Measurements from ENCODE around the gene PAX2.
"Not testable (repeated sequence)": the region's sequence is repeated elsewhere in the genome, so short reads cannot be mapped to it uniquely, and the experiment has no call there.

The PAX2 gene

GRCh38 chr10:100744987-100745881, at the start of gene PAX2:
TSS of gene PAX2 (plus strand) at chr10:100745582. CDS start at chr10:100746261, 679 bp downstream.
- H3K27ac ChIP-seq (ENCODE audit: low read length) = no peak within 1 kb of the TSS
- H3K36me3 ChIP-seq (ENCODE audit: control insufficient read depth, low read depth, low read length) = no peaks in the 10 kb centered on the region
- peaks cover 34% of the 10 kb centered on the region for H3K4me1 ChIP-seq (ENCODE audit: control insufficient read depth, low read depth, low read length)
- no peak within 1 kb of the TSS for H3K9ac ChIP-seq (ENCODE audit: low read length)
- peaks cover 100% of the 10 kb centered on the region for H3K27me3 ChIP-seq (ENCODE audit: control insufficient read depth, insufficient read depth, low read length)
- H3K9me3 ChIP-seq (ENCODE audit: control insufficient read depth, low read depth, low read length) = no peaks in the 10 kb centered on the region
- H3K4me3 ChIP-seq (ENCODE audit: low read length) = peak within 1 kb of the TSS; percentile 47

DNA sequence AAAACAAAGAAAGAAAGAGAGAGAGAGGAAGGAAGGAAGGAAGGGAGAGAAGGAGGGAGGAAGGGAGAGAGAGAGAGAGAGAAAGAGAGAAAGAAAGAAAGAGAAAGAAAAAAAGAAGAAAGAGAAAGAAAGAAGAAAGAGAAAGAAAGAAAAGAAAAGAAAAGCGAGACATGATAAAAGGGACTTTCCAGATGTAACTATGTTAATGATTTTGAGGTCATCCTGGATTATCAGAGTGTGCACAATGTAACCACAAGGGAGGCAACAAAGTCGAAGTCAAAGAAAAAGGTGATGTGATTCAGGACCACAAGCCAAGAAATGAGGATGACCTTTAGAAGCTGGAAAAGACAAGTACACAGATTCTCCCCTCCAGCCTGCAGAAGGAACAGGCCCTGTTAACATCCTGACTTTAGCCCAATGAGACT, 48.9 kb upstream of the PAX2 start:
- H3K9me3 ChIP-seq (ENCODE audit: control insufficient read depth, low read depth, low read length) = no peaks in the 10 kb centered on the region
- H3K4me1 ChIP-seq (ENCODE audit: control insufficient read depth, low read depth, low read length) = no peaks in the 10 kb centered on the region
- no peak overlapping the region for H3K9ac ChIP-seq (ENCODE audit: low read length)
- peaks cover 38% of the 10 kb centered on the region for H3K27me3 ChIP-seq (ENCODE audit: control insufficient read depth, insufficient read depth, low read length)
- no peak overlapping the region for H3K4me3 ChIP-seq (ENCODE audit: low read length)
- H3K27ac ChIP-seq (ENCODE audit: low read length) = no peak overlapping the region
- H3K36me3 ChIP-seq (ENCODE audit: control insufficient read depth, low read depth, low read length) = no peaks in the 10 kb centered on the region

DNA sequence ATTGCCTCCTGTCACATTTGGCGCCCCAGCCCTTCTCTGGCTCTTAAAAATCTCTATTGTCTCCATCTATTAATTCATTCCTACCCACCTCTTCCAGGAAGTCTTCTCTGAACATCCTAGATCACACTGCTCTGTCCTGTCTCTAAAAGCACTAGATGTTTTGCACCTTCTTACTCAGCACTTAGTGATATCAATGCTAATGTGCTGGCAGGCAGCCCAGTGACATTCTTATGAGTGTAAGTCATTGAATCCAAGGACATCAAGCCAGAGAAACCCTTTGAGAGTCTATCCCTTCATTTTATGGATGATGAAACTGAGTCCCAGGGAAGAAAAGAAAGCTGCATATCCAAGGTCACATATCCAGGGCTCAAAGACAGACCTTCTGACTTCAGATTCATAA, 48.3 kb upstream of the PAX2 start:
- no peaks in the 10 kb centered on the region for H3K36me3 ChIP-seq (ENCODE audit: control insufficient read depth, low read depth, low read length)
- H3K27me3 ChIP-seq (ENCODE audit: control insufficient read depth, insufficient read depth, low read length) = peaks cover 36% of the 10 kb centered on the region
- H3K4me1 ChIP-seq (ENCODE audit: control insufficient read depth, low read depth, low read length) = no peaks in the 10 kb centered on the region
- H3K4me3 ChIP-seq (ENCODE audit: low read length) = no peak overlapping the region
- no peak overlapping the region for H3K9ac ChIP-seq (ENCODE audit: low read length)
- no peak overlapping the region for H3K27ac ChIP-seq (ENCODE audit: low read length)
- no peaks in the 10 kb centered on the region for H3K9me3 ChIP-seq (ENCODE audit: control insufficient read depth, low read depth, low read length)

- no peak overlapping the region for H3K9ac ChIP-seq (ENCODE audit: low read length)
- no peak overlapping the region for H3K4me3 ChIP-seq (ENCODE audit: low read length)
- H3K27ac ChIP-seq (ENCODE audit: low read length) = no peak overlapping the region
- peaks cover 36% of the 10 kb centered on the region for H3K27me3 ChIP-seq (ENCODE audit: control insufficient read depth, insufficient read depth, low read length)
- H3K9me3 ChIP-seq (ENCODE audit: control insufficient read depth, low read depth, low read length) = no peaks in the 10 kb centered on the region
- no peaks in the 10 kb centered on the region for H3K36me3 ChIP-seq (ENCODE audit: control insufficient read depth, low read depth, low read length)
- H3K4me1 ChIP-seq (ENCODE audit: control insufficient read depth, low read depth, low read length) = no peaks in the 10 kb centered on the region
Observed at GRCh38 chr10:100697631-100698030, 47.8 kb upstream of the PAX2 start.

DNA sequence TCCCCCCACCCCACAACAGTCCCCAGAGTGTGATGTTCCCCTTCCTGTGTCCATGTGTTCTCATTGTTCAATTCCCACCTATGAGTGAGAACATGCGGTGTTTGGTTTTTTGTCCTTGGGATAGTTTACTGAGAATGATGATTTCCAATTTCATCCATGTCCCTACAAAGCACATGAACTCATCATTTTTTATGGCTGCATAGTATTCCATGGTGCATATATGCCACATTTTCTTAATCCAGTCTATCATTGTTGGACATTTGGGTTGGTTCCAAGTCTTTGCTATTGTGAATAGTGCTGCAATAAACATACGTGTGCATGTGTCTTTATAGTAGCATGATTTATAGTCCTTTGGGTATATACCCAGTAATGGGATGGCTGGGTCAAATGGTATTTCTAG, 43.7 kb upstream of the PAX2 start:
- not testable (repeated sequence) for H3K4me1 ChIP-seq (ENCODE audit: control insufficient read depth, low read depth, low read length); H3K4me3 ChIP-seq (ENCODE audit: low read length); H3K36me3 ChIP-seq (ENCODE audit: control insufficient read depth, low read depth, low read length); H3K9ac ChIP-seq (ENCODE audit: low read length); H3K9me3 ChIP-seq (ENCODE audit: control insufficient read depth, low read depth, low read length); H3K27ac ChIP-seq (ENCODE audit: low read length)
- peaks cover 44% of the 10 kb centered on the region for H3K27me3 ChIP-seq (ENCODE audit: control insufficient read depth, insufficient read depth, low read length)

DNA sequence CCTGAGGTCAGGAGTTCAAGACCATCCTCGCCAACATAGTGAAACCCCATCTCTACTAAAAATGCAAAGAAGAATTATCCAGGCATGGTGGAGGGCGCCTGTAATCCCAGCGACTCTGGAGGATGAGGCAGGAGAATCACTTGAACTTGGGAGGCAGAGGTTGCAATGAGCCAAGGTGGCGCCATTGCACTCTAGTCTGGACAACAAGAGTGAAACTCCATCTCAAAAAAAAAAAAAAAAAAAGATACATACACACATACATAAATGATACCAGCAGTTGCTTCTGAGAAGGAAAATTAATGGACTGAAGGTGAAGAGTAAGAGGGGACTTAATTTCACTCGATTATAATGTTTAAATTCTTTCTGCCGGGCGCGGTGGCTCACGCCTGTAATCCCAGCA, 40.2 kb upstream of the PAX2 start:
- Histone ChIP-seq H3K27me3 (ENCODE audit: control insufficient read depth, insufficient read depth, low read length) (peaks cover 59% of the 10 kb centered on the region), H3K27ac (ENCODE audit: low read length) (no peak overlapping the region), H3K9me3 (ENCODE audit: control insufficient read depth, low read depth, low read length) (no peaks in the 10 kb centered on the region), H3K9ac (ENCODE audit: low read length) (no peak overlapping the region), H3K36me3 (ENCODE audit: control insufficient read depth, low read depth, low read length) (no peaks in the 10 kb centered on the region), H3K4me1 (ENCODE audit: control insufficient read depth, low read depth, low read length) (no peaks in the 10 kb centered on the region), H3K4me3 (ENCODE audit: low read length) (no peak overlapping the region)

DNA sequence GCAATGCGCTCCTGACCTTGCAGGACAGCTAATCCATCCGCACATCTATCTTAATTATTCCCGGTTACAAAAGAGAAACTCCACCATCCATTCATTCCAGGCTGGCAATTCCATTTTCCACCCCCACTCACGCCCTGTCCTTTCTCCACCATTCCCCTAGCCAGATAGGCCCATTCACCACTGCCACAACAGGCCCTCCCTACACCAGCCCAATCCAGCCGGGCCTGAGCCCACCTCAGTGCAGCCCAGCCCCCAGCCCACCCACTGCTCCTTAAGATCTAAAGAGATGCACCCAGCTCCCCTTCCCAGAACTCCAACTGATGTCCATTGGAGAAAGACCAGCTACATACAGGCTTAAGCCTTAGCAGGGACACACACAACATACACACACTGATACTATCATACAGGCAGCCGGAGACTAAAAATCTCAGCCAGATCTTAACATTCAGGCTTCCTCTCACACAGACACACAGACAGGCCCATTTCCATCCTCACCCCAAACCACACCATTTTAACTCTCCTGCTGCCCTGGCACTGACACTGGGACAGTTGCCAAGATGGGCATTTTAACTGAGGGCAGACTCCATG, 38.0 kb upstream of the PAX2 start:
- Histone ChIP-seq H3K27me3 (ENCODE audit: control insufficient read depth, insufficient read depth, low read length) (peaks cover 70% of the 10 kb centered on the region), H3K9ac (ENCODE audit: low read length) (no peak overlapping the region), H3K9me3 (ENCODE audit: control insufficient read depth, low read depth, low read length) (no peaks in the 10 kb centered on the region), H3K36me3 (ENCODE audit: control insufficient read depth, low read depth, low read length) (no peaks in the 10 kb centered on the region), H3K4me1 (ENCODE audit: control insufficient read depth, low read depth, low read length) (no peaks in the 10 kb centered on the region), H3K27ac (ENCODE audit: low read length) (no peak overlapping the region), H3K4me3 (ENCODE audit: low read length) (no peak overlapping the region)

DNA sequence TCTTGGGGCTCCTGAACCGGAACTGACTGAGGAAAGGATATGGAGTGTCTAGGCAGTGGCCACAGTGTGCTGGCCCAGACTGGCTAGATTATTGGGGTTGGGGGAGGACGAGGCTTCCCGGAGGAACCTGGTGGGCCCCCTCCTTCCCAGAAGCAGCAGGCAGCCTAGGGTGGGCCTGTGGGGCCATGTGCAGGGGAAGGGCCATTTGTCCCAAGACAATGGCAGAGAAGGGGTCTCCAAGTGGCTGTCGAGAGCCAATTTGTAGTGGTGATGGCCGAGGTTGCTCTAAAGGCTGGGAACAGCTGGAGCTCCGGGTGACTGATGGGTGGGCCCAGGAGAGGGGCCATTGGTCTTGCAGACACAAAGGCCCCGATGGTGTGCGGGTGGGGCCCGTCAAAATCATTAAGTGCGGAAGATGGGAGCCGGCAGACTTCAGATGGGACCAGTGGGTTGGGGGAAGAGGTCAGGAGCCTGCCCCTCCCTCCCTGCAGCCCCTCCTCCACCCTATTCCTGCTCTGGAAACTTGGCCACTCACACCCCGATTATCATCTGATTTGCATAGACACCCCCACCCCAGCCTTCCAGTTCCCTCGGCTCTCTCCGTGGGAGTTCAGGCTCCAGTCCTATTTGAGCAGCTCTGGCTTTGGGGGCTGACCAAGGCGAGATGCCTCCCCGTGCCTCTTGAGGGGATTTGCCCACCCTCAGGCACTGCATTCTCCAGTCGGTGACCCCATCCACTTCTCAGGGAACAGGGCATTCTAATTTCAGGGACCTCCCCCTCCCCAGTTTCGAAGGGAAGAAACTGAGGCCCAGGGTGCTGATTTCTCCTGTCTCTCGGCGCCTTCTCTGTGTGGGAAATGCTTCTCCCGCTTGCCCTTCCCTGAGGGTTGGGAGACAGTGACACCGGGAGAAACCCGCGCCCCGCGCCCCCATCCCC, 36.0 kb upstream of the PAX2 start:
- H3K4me1 ChIP-seq (ENCODE audit: control insufficient read depth, low read depth, low read length) = no peaks in the 10 kb centered on the region
- peak overlapping the region; percentile 14 for H3K4me3 ChIP-seq (ENCODE audit: low read length)
- no peaks in the 10 kb centered on the region for H3K36me3 ChIP-seq (ENCODE audit: control insufficient read depth, low read depth, low read length)
- H3K9ac ChIP-seq (ENCODE audit: low read length) = no peak overlapping the region
- H3K9me3 ChIP-seq (ENCODE audit: control insufficient read depth, low read depth, low read length) = no peaks in the 10 kb centered on the region
- H3K27ac ChIP-seq (ENCODE audit: low read length) = no peak overlapping the region
- peaks cover 86% of the 10 kb centered on the region for H3K27me3 ChIP-seq (ENCODE audit: control insufficient read depth, insufficient read depth, low read length)

DNA sequence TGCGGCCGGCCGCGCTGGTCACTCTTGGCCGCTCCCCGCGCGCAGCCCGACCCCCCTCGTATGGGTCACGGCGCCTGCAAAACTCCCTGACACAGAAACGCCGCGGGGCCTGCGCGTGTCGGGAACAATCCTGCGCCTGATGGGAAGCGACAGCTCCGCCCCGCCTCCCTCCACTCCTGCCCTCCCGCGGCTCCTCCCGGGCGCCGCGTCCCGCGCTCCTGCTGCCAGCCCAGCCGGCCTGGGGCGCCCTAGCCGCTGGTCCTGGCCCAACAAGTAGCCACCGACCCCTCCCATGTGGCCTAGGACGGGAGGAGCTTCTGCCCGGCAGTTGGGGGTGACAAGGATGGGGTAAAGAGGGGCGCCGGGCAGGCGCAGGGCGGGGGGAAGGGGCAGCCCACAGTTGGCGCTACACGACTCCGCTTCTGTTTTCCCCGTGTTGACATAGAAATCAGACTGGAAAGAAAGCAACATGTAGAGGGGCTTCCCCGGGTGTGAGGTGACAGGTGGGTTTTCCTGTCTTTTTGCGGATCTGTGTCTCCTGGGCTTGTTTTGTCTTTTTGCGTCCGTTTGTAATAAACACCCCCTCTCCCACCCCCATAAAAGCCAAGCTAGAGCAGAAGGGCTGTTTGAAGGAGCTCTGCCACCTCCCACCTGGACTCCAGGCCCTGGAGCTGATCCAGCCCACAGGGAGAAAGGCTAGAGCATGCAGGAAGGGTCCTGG, 35.1 kb upstream of the PAX2 start:
- Histone ChIP-seq H3K27ac (ENCODE audit: low read length) (no peak overlapping the region), H3K27me3 (ENCODE audit: control insufficient read depth, insufficient read depth, low read length) (peaks cover 94% of the 10 kb centered on the region), H3K4me1 (ENCODE audit: control insufficient read depth, low read depth, low read length) (no peaks in the 10 kb centered on the region), H3K9me3 (ENCODE audit: control insufficient read depth, low read depth, low read length) (no peaks in the 10 kb centered on the region), H3K36me3 (ENCODE audit: control insufficient read depth, low read depth, low read length) (no peaks in the 10 kb centered on the region), H3K4me3 (ENCODE audit: low read length) (peak overlapping the region; percentile 14), H3K9ac (ENCODE audit: low read length) (no peak overlapping the region)

DNA sequence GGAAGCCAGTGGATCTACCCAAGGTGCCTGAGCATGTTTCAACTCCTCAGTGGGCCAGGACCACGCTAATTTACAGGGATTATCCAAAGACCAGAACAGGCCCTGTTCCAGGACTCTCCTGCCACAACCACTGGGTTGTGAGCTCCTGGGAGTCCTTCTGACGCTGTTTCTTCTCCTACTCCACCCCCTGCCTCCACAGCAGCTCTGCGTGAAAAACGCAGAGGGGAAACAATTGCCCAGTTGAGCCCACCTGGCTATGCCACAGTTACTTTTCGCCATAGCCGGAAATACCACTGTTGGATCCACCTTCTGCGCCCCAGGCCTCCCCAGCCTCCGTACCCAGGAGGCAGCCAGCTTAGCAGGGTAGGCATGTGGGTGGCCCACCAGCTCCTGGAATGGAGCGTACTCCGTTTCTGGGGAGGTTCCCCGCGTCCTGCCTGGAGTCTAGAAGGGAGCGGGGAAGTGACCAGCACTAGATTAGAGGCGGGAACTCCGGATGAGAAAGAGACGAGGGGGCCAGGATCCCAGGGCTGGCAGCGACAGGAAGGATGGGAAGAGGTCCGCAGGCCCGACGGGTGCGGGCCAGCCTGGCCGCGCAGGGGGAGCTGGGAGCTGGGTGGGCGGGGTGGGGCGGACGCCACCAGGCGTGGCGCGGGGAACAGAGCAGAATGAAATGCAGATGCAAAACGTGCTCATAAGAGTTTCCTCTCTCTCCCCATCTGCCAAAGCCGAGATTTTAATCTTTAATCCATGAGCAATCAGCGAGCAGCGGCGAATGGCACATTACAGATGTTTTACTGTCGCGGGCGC, 32.1 kb upstream of the PAX2 start:
- Histone ChIP-seq H3K27me3 (ENCODE audit: control insufficient read depth, insufficient read depth, low read length) (peaks cover 100% of the 10 kb centered on the region), H3K36me3 (ENCODE audit: control insufficient read depth, low read depth, low read length) (no peaks in the 10 kb centered on the region), H3K4me1 (ENCODE audit: control insufficient read depth, low read depth, low read length) (no peaks in the 10 kb centered on the region), H3K4me3 (ENCODE audit: low read length) (peak overlapping the region; percentile 33), H3K9me3 (ENCODE audit: control insufficient read depth, low read depth, low read length) (no peaks in the 10 kb centered on the region), H3K9ac (ENCODE audit: low read length) (no peak overlapping the region), H3K27ac (ENCODE audit: low read length) (no peak overlapping the region)
